WERI-Rb-1 (cell line): ENCODE results near the gene KCTD19.
A peak's percentile ranks its signal among the peaks of the same experiment; 100 is the strongest.

ENCODE experiments used
- DNase-seq: peaks from one replicate; pipeline ENCODE4 v3.0.0-alpha.2; 2020
- H3K27ac ChIP-seq: fragments of 250-450 bp; sonication (Bioruptor Pico); 2 replicates; pipeline ENCODE4 v1.5.1; 2020; ENCODE audit warnings: mild to moderate bottlenecking, moderate library complexity
- H3K27me3 ChIP-seq: fragments of 250-450 bp; sonication (Bioruptor Pico); 2 replicates; pipeline ENCODE4 v1.5.1; 2021; ENCODE audit warnings: mild to moderate bottlenecking, low read depth, moderate library complexity; ENCODE audit not compliant: insufficient read depth, severe bottlenecking
- H3K36me3 ChIP-seq: fragments of 250-450 bp; sonication (Bioruptor Pico); 2 replicates; pipeline ENCODE4 v1.5.1; 2020; ENCODE audit warnings: mild to moderate bottlenecking, moderate library complexity
- H3K4me3 ChIP-seq: 2 replicates; pipeline ENCODE4 v1.5.1; 2011; ENCODE audit warnings: low read depth, mild to moderate bottlenecking, control low read depth, low read length
- H3K9me3 ChIP-seq: fragments of 250-450 bp; sonication (Bioruptor Pico); 2 replicates; pipeline ENCODE4 v1.5.1; 2021; ENCODE audit warnings: mild to moderate bottlenecking, moderate library complexity; ENCODE audit not compliant: severe bottlenecking
- CTCF ChIP-seq: IDR thresholded peaks from 2 replicates; pipeline ENCODE4 v1.5.1; 2011; ENCODE audit warnings: low read depth, mild to moderate bottlenecking, control low read depth, inconsistent platforms, low read length

Gene KCTD19

GRCh38 chr16:67264277-67264676, 62.3 kb downstream of the KCTD19 start:
- H3K27ac ChIP-seq = no peak overlapping the region
- TF ChIP-seq CTCF = peak; percentile 35; the same call in 1 of the 2 replicates
- no peak for DNase-seq
- H3K36me3 ChIP-seq = no peaks in the 10 kb centered on the region
- H3K4me3 ChIP-seq = no peak overlapping the region
- no peaks in the 10 kb centered on the region for H3K27me3 ChIP-seq
- H3K9me3 ChIP-seq = no peaks in the 10 kb centered on the region

GRCh38 chr16:67263201-67263600, 63.3 kb downstream of the KCTD19 start:
- no peak overlapping the region for H3K4me3 ChIP-seq
- H3K27me3 ChIP-seq = no peaks in the 10 kb centered on the region
- no peaks in the 10 kb centered on the region for H3K9me3 ChIP-seq
- H3K36me3 ChIP-seq = no peaks in the 10 kb centered on the region
- no peak for TF ChIP-seq CTCF
- H3K27ac ChIP-seq = no peak overlapping the region
- no peak for DNase-seq

DNA sequence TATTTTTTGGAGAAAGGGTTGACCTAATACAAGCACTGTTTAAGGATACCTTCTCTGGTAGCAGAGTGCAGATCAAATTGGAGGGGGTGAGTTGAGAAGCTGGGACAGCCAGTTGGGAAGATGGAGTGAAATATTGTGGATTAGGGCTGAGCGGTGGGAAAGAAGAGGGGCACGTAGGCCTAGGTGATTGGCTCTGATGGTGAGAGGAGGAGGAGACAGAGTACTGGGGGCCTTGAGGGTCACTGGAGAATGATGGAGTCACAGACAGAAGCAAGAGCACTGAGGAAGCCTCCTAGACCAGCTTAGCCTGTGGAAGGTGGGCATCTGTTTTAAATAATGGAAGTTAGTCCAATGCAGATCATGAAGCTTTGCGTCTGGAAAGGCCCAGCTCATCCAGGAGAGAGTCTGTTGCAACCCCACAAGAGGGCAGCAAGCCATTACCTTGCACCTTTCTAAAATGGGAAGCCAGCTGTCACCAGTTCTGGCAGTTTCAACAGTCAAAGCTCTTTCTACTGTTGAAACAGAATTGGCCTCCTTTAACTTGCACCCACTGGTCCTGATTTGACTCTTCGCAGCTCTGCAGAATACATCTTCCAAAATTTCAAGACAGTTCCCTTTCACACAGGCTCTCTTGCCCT, 66.0 kb downstream of the KCTD19 start:
- H3K9me3 ChIP-seq = no peaks in the 10 kb centered on the region
- H3K36me3 ChIP-seq = no peaks in the 10 kb centered on the region; the same call in 1 of the 2 replicates
- no peaks in the 10 kb centered on the region for H3K27me3 ChIP-seq
- peak; percentile 73 for DNase-seq
- H3K4me3 ChIP-seq = no peak overlapping the region
- peak overlapping the region; percentile 76 for H3K27ac ChIP-seq
- peak; percentile 87 for TF ChIP-seq CTCF

DNA sequence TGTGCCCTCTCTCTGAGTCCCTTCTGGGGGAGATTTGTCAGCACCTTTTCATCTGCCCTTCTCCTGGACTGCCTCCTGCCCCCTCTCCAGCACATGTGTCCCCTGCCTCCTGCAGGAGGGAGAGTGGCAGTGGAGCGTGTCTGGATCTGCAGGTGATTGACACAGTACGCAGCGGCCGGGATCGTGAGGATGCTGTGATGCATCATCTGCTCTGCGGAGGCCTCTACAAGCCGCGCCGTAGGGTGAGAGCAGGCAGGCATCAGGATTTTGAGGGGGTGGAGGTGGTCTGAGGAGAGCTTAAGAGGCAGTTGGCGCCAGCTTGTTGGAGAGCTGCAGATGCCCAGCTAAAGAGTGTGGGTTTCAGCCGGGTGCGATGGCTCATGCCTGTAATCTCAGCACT, 66.8 kb downstream of the KCTD19 start:
- Histone ChIP-seq H3K36me3 (no peaks in the 10 kb centered on the region; the same call in 1 of the 2 replicates), H3K4me3 (no peak overlapping the region), H3K27me3 (no peaks in the 10 kb centered on the region), H3K9me3 (no peaks in the 10 kb centered on the region), H3K27ac (peak overlapping the region; percentile 76)
- DNase-seq = peak; percentile 88
- peak; percentile 9; the same call in 1 of the 2 replicates for TF ChIP-seq CTCF

- H3K27me3 ChIP-seq = no peaks in the 10 kb centered on the region
- DNase-seq = no peak
- H3K4me3 ChIP-seq = no peak overlapping the region
- no peaks in the 10 kb centered on the region; the same call in 1 of the 2 replicates for H3K36me3 ChIP-seq
- no peaks in the 10 kb centered on the region for H3K9me3 ChIP-seq
- H3K27ac ChIP-seq = no peak overlapping the region
- no peak for TF ChIP-seq CTCF
Observed at GRCh38 chr16:67258161-67258835, 68.2 kb downstream of the KCTD19 start.
